Kasumi-1 (cell line): Measurements from ENCODE around the gene SLC41A3.
"Not testable (repeated sequence)": the region's sequence is repeated elsewhere in the genome, so short reads cannot be mapped to it uniquely, and the experiment has no call there.

Source experiments
- DNase-seq, 2 experiments: peaks; one replicate each; lab custom pipeline; 2025; lab: John Stamatoyannopoulos, UW

SLC41A3 gene

GRCh38 chr3:126082362-126083137, 1.4 kb downstream of the SLC41A3 start:
- DNase-seq = no peak

- no peak for DNase-seq
Observed at GRCh38 chr3:126081618-126082361, 2.1 kb downstream of the SLC41A3 start.

GRCh38 chr3:126080970-126081369, 3.0 kb downstream of the SLC41A3 start:
- DNase-seq = no peak

- DNase-seq = no peak
Observed at GRCh38 chr3:126078866-126079265, 5.1 kb downstream of the SLC41A3 start.

GRCh38 chr3:126077754-126078153, 6.2 kb downstream of the SLC41A3 start:
- no peak for DNase-seq

GRCh38 chr3:126076140-126076539, 7.8 kb downstream of the SLC41A3 start:
- DNase-seq = no peak

- DNase-seq = no peak
Observed at GRCh38 chr3:126070146-126070545, 13.8 kb downstream of the SLC41A3 start.

GRCh38 chr3:126067959-126068358, 16.0 kb downstream of the SLC41A3 start:
- no peak for DNase-seq

- not testable (repeated sequence) for DNase-seq
Observed at GRCh38 chr3:126066676-126067075, 17.2 kb downstream of the SLC41A3 start.

GRCh38 chr3:126065876-126066275, 18.0 kb downstream of the SLC41A3 start:
- no peak for DNase-seq

- DNase-seq = peak; percentile 3 to 10
Observed at GRCh38 chr3:126064627-126065258, 19.2 kb downstream of the SLC41A3 start.

- DNase-seq = no peak
Observed at GRCh38 chr3:126063358-126063965, 20.5 kb downstream of the SLC41A3 start.

- DNase-seq = no peak
Observed at GRCh38 chr3:126061301-126062032, 22.5 kb downstream of the SLC41A3 start.

GRCh38 chr3:126060613-126061145, 23.2 kb downstream of the SLC41A3 start:
- no peak for DNase-seq

- DNase-seq = no peak
Observed at GRCh38 chr3:126058666-126059065, 25.3 kb downstream of the SLC41A3 start.

GRCh38 chr3:126057936-126058335, 26.0 kb downstream of the SLC41A3 start:
- no peak for DNase-seq

- no peak for DNase-seq
Observed at GRCh38 chr3:126057501-126057819, 26.5 kb downstream of the SLC41A3 start.

- no peak for DNase-seq
Observed at GRCh38 chr3:126056681-126057500, 27.0 kb downstream of the SLC41A3 start.

GRCh38 chr3:126056088-126056487, 27.8 kb downstream of the SLC41A3 start:
- DNase-seq = no peak

- no peak for DNase-seq
Observed at GRCh38 chr3:126054870-126055269, 29.1 kb downstream of the SLC41A3 start.
